D721Med (cell line): ENCODE results near the gene C6orf141.

Source experiments
- DNase-seq: peaks from one replicate; pipeline ENCODE4 v3.0.0; 2011; ENCODE audit warnings: low spot score; ENCODE audit not compliant: insufficient read length
- FAIRE-seq: peaks from 2 replicates; lab custom pipeline; 2011; peaks lifted over from hg19 to GRCh38; lab: Jason Lieb, UNC
- CTCF ChIP-seq: IDR thresholded peaks from 2 replicates; pipeline ENCODE4 v1.5.1; 2012; ENCODE audit warnings: mild to moderate bottlenecking, control low read depth; ENCODE audit not compliant: insufficient read depth; ENCODE audit errors: missing control alignments

Gene C6orf141

GRCh38 chr6:49526598-49526997 lies 23.9 kb upstream of the C6orf141 start:
- no peak for FAIRE-seq
- no peak for DNase-seq
- TF ChIP-seq CTCF: no peak

- DNase-seq (no peak), FAIRE-seq (no peak)
- no peak for TF ChIP-seq CTCF
Measured at GRCh38 chr6:49527320-49527719, 23.1 kb upstream of the C6orf141 start.

- no peak for TF ChIP-seq CTCF
- no peak for DNase-seq
- peak; percentile 74 for FAIRE-seq
Measured at GRCh38 chr6:49528571-49528970, 21.9 kb upstream of the C6orf141 start.

- FAIRE-seq (no peak), DNase-seq (no peak)
- no peak for TF ChIP-seq CTCF
Measured at GRCh38 chr6:49530141-49530776, 20.2 kb upstream of the C6orf141 start.

GRCh38 chr6:49531774-49532569 lies 18.5 kb upstream of the C6orf141 start:
- TF ChIP-seq CTCF: peak; percentile 98
- DNase-seq: no peak
- FAIRE-seq: peak; percentile 90

GRCh38 chr6:49535795-49536194 lies 14.7 kb upstream of the C6orf141 start:
- TF ChIP-seq CTCF: no peak
- DNase-seq (no peak), FAIRE-seq (no peak)

GRCh38 chr6:49539102-49539501 lies 11.4 kb upstream of the C6orf141 start:
- no peak for DNase-seq
- TF ChIP-seq CTCF: no peak
- FAIRE-seq: no peak
